IMR-90 (cell line): Measurements from ENCODE around the gene FADS2. TPM values are rescaled to one million over a fixed set of nuclear protein-coding genes. Genes with fewer than 3 reads are reported as not detected.

Source experiments
- ATAC-seq: fragments of 200-7000 bp; cut with Tn5 transposase; 2 replicates; pipeline ENCODE4 v1.9.1; 2020; ENCODE audit warnings: low read depth, mild to moderate bottlenecking, moderate library complexity
- BruUV-seq: library from RNA; stranded (reverse); fragments of 400-500 nt; replicated peaks from 2 replicates; lab custom pipeline; 2021; lab: Mats Ljungman, UMichigan
- CTCF ChIA-PET: fragments of 300-600 bp; formaldehyde crosslinking; extraction: SDS; loops from one replicate; lab custom pipeline; 2021; ENCODE audit warnings: antibody characterized with exemption; lab: Yijun Ruan, JAX
- POLR2A ChIA-PET: fragments of 300-600 bp; sonication (Branson Sonifier 250); formaldehyde crosslinking; loops from one replicate; lab custom pipeline; 2022; ENCODE audit warnings: antibody characterized with exemption; ENCODE audit not compliant: unreplicated experiment; lab: Charles Lee
- DNase-seq: peaks from one replicate; pipeline ENCODE4 v3.0.0; 2013
- H2AFZ ChIP-seq: replicated peaks from 2 replicates; pipeline ENCODE3; 2013; ENCODE audit warnings: low read length, mild to moderate bottlenecking; ENCODE audit not compliant: poor library complexity
- H2AK5ac ChIP-seq: 2 replicates; pipeline ENCODE4 v1.6.1; 2013; ENCODE audit warnings: low read depth, low read length, inconsistent platforms
- H2AK9ac ChIP-seq: replicated peaks from 2 replicates; pipeline ENCODE3; 2013; ENCODE audit warnings: mild to moderate bottlenecking, low read depth, low read length, moderate library complexity; ENCODE audit not compliant: poor library complexity
- H2BK120ac ChIP-seq: 2 replicates; pipeline ENCODE4 v1.6.1; 2013; ENCODE audit warnings: low read depth, low read length, inconsistent platforms
- H2BK15ac ChIP-seq: 3 replicates; pipeline ENCODE4 v1.6.1; 2013; ENCODE audit warnings: low read depth, low read length, inconsistent platforms
- H2BK20ac ChIP-seq: 2 replicates; pipeline ENCODE4 v1.6.1; 2013; ENCODE audit warnings: low read depth, mild to moderate bottlenecking, inconsistent platforms, low read length, moderate library complexity
- H2BK5ac ChIP-seq: 2 replicates; pipeline ENCODE4 v1.6.1; 2013; ENCODE audit warnings: mild to moderate bottlenecking, low read depth, low read length, inconsistent platforms; ENCODE audit not compliant: poor library complexity, severe bottlenecking
- H3K14ac ChIP-seq: replicated peaks from 2 replicates; pipeline ENCODE4 v1.6.1; 2013; ENCODE audit warnings: low read depth, low read length, inconsistent platforms
- H3K18ac ChIP-seq: 2 replicates; pipeline ENCODE4 v1.6.1; 2013; ENCODE audit warnings: low read depth, low read length, control low read depth
- H3K23ac ChIP-seq: 2 replicates; pipeline ENCODE4 v1.6.1; 2013; ENCODE audit warnings: low read depth, low read length, inconsistent platforms
- H3K27ac ChIP-seq: 2 replicates; pipeline ENCODE4 v1.5.1; 2013; ENCODE audit warnings: mild to moderate bottlenecking, control low read depth, low read length; ENCODE audit not compliant: insufficient read depth
- H3K27me3 ChIP-seq: 2 replicates; pipeline ENCODE4 v1.6.1; 2013; ENCODE audit warnings: low read length; ENCODE audit not compliant: control insufficient read depth, insufficient read depth
- H3K36me3 ChIP-seq: 2 replicates; pipeline ENCODE4 v1.6.1; 2013; ENCODE audit warnings: low read length, mixed read lengths; ENCODE audit not compliant: control insufficient read depth, insufficient read depth
- H3K4ac ChIP-seq: 2 replicates; pipeline ENCODE4 v1.6.1; 2013; ENCODE audit warnings: low read depth, low read length, inconsistent platforms
- H3K4me1 ChIP-seq: 2 replicates; pipeline ENCODE4 v1.6.1; 2013; ENCODE audit warnings: low read length, mixed read lengths; ENCODE audit not compliant: control insufficient read depth, insufficient read depth
- H3K4me2 ChIP-seq: 2 replicates; pipeline ENCODE4 v1.6.1; 2013; ENCODE audit warnings: low read depth, mild to moderate bottlenecking, control low read depth, low read length, moderate library complexity
- H3K4me3 ChIP-seq: 2 replicates; pipeline ENCODE4 v1.5.1; 2013; ENCODE audit warnings: low read depth, mild to moderate bottlenecking, control low read depth, low read length, moderate library complexity; ENCODE audit not compliant: insufficient read depth
- H3K56ac ChIP-seq: 2 replicates; pipeline ENCODE4 v1.6.1; 2013; ENCODE audit warnings: low read length, inconsistent platforms; ENCODE audit not compliant: insufficient read depth; ENCODE audit errors: extremely low read depth
- H3K79me1 ChIP-seq, 2 experiments: 2 replicates each; pipeline ENCODE4 v1.6.1; 2013; ENCODE audit warnings: low read length in 2 of 2, inconsistent platforms in 1 of 2, low read depth in 1 of 2
- H3K9ac ChIP-seq: 2 replicates; pipeline ENCODE4 v1.6.1; 2013; ENCODE audit warnings: low read depth, low read length, control low read depth
- H3K9me1 ChIP-seq: 2 replicates; pipeline ENCODE4 v1.6.1; 2013; ENCODE audit warnings: low read length, inconsistent platforms; ENCODE audit not compliant: insufficient read depth
- H3K9me3 ChIP-seq: 2 replicates; pipeline ENCODE4 v1.6.1; 2013; ENCODE audit warnings: low read length; ENCODE audit not compliant: control insufficient read depth, insufficient read depth
- H4K20me1 ChIP-seq: 2 replicates; pipeline ENCODE4 v1.6.1; 2013; ENCODE audit warnings: low read length, inconsistent platforms; ENCODE audit not compliant: insufficient read depth
- H4K5ac ChIP-seq: 2 replicates; pipeline ENCODE4 v1.6.1; 2013; ENCODE audit warnings: mild to moderate bottlenecking, low read depth, low read length, control low read depth
- H4K8ac ChIP-seq, 2 experiments: 2 replicates each; pipeline ENCODE4 v1.6.1; 2013; ENCODE audit warnings: low read depth in 2 of 2, low read length in 2 of 2, control low read depth in 1 of 2, inconsistent platforms in 1 of 2
- H4K91ac ChIP-seq: 2 replicates; pipeline ENCODE4 v1.6.1; 2013; ENCODE audit warnings: low read depth, low read length, inconsistent platforms; ENCODE audit not compliant: insufficient read depth
- MXI1 ChIP-seq: IDR thresholded peaks from 2 replicates; pipeline ENCODE4 v1.6.1; 2012; ENCODE audit warnings: low read depth, mild to moderate bottlenecking, low read length, moderate library complexity, borderline replicate concordance
- POLR2A ChIP-seq: IDR thresholded peaks from 2 replicates; pipeline ENCODE4 v1.6.1; 2012; ENCODE audit warnings: mild to moderate bottlenecking, low read depth, low read length
- RCOR1 ChIP-seq: IDR thresholded peaks from 2 replicates; pipeline ENCODE4 v1.6.1; 2012; ENCODE audit warnings: mild to moderate bottlenecking, low read length, improper control_type of control experiment; ENCODE audit not compliant: insufficient replicate concordance
- USF2 ChIP-seq: fragments of 150-350 bp; IDR thresholded peaks from 2 replicates; pipeline ENCODE4 v1.6.1; 2017; ENCODE audit warnings: mild to moderate bottlenecking, antibody characterized with exemption, low read length, low read depth
- whole genome bisulfite sequencing, 2 experiments: methylation state at CpG; one replicate each; pipeline versions ENCODE4 v1.1.5 to v1.1.7; 2013; ENCODE audit warnings: missing lambda C conversion rate in 2 of 2; ENCODE audit not compliant: insufficient read length in 1 of 2; ENCODE audit errors: extremely low coverage in 2 of 2; 5-methylcytosine and 5-hydroxymethylcytosine counted together
- dilution Hi-C: fragments of 300-500 bp; cut with HindIII; formaldehyde crosslinking; loops from one replicate; pipeline ENCODE4 v1.14.3; 2018; ENCODE audit warnings: low sequenced_read_pairs; ENCODE audit not compliant: unreplicated experiment
- in situ Hi-C: fragments of 300-500 bp; cut with MboI; formaldehyde crosslinking; loops from 3 replicates; pipeline ENCODE4 v1.14.3; 2019; ENCODE audit warnings: low sequenced_read_pairs, inconsistent platforms, mixed read lengths
- intact Hi-C: fragments of 100-400 bp; cut with micrococcal nuclease; formaldehyde crosslinking; loops from 2 replicates; pipeline ENCODE4 v1.10.0; 2022
- polyA plus RNA-seq, 3 experiments: library from polyadenylated mRNA; depleted of rRNA; stranded (reverse); fragments of >200 nt; gene quantifications; 2 replicates each; pipeline ENCODE4 v1.2.3, GENCODE V29; 2012; ENCODE audit warnings: low replicate concordance in 1 of 3
- total RNA-seq: library from RNA; depleted of rRNA; stranded (reverse); fragments of >200 nt; gene quantifications from 2 replicates; pipeline ENCODE4 v1.2.3, GENCODE V29; 2012

Gene FADS2
- total and polyA plus RNA-seq, 2 of the 4 experiments (the other 2 are of a cell fraction): 33.3 to 88.4 TPM

- H2BK5ac ChIP-seq: peak overlapping the region; percentile 100
- H3K36me3 ChIP-seq: peaks cover 42% of the 10 kb centered on the region
- dilution Hi-C loops: no loop called here
- peak overlapping the region; percentile 97 for H3K56ac ChIP-seq
- in situ Hi-C loops: loop anchor here (10.0 kb wide), 1 partner anchor 313 kb away; no protein-coding TSS in a partner anchor
- peak overlapping the region; percentile 67 for H2AK5ac ChIP-seq
- H3K79me1 ChIP-seq: peaks cover 28 to 59% of the 10 kb centered on the region in 2 experiments
- TF ChIP-seq USF2: no peak
- TF ChIP-seq MXI1: no peak; the same call in 1 of the 2 replicates
- TF ChIP-seq RCOR1: no peak
- peak; percentile 88 for TF ChIP-seq POLR2A
- peak overlapping the region; percentile 74 for H3K4me3 ChIP-seq
- no CpG with 5 or more reads among the region's 14 CpGs for WGBS, 2 experiments
- ChIA-PET POLR2A (interaction anchor here (1.0 to 1.1 kb wide), 2 partner anchors 14 to 23 kb away, joined by 3 read pairs; no protein-coding TSS in a partner anchor), CTCF (no interaction called here)
- H4K91ac ChIP-seq: peak overlapping the region; percentile 95
- H3K9me1 ChIP-seq: no peaks in the 10 kb centered on the region
- H2BK20ac ChIP-seq: no peak overlapping the region
- H2AK9ac ChIP-seq: peak overlapping the region; percentile 99
- peak overlapping the region; percentile 90 to 97 for H4K8ac ChIP-seq
- H3K27ac ChIP-seq: peak overlapping the region; percentile 98
- peak overlapping the region; percentile 94 for H3K23ac ChIP-seq
- peak overlapping the region; percentile 29 for H3K4me2 ChIP-seq
- H3K27me3 ChIP-seq: no peaks in the 10 kb centered on the region
- H3K4me1 ChIP-seq: peaks cover 3% of the 10 kb centered on the region
- peaks cover 6% of the 10 kb centered on the region for H4K20me1 ChIP-seq
- peak overlapping the region; percentile 96 for H3K4ac ChIP-seq
- H2BK120ac ChIP-seq: peak overlapping the region; percentile 78; the same call in 1 of the 2 replicates
- H3K18ac ChIP-seq: peak overlapping the region; percentile 54
- H3K9me3 ChIP-seq: no peaks in the 10 kb centered on the region
- BruUV-seq: TSS peak; percentile 91
- peak overlapping the region; percentile 99 for H3K9ac ChIP-seq
- ATAC-seq: peak; percentile 58
- intact Hi-C loops: no loop called here
- H3K14ac ChIP-seq: peak overlapping the region; percentile 99
- peak overlapping the region; percentile 99; the same call in 2 of the 3 replicates for H2BK15ac ChIP-seq
- DNase-seq: peak; percentile 95
- H2AFZ ChIP-seq: peak overlapping the region; percentile 100
- peak overlapping the region; percentile 70 for H4K5ac ChIP-seq
Measured at GRCh38 chr11:61791737-61792309, 36.3 kb upstream of the FADS2 start.
